Dendritic cell treated with granulocyte-macrophage colony-stimulating factor and Interleukin-4, amounts not matched to agents 40 ng/mL and 50 ng/mL, for 4 days (primary cell): ENCODE measurements around the gene STOML3.

Source experiments
- H3K27ac Mint-ChIP-seq: one replicate; pipeline ENCODE4 v1.8.0; 2022; ENCODE audit warnings: mild to moderate bottlenecking, mixed read lengths
- H3K27me3 Mint-ChIP-seq: one replicate; pipeline ENCODE4 v1.8.0; 2022; ENCODE audit warnings: mild to moderate bottlenecking, mixed read lengths
- H3K36me3 Mint-ChIP-seq: one replicate; pipeline ENCODE4 v1.8.0; 2022; ENCODE audit warnings: low read depth, mixed read lengths
- H3K4me1 Mint-ChIP-seq: one replicate; pipeline ENCODE4 v1.8.0; 2022; ENCODE audit warnings: low read depth, mixed read lengths
- H3K4me3 Mint-ChIP-seq: one replicate; pipeline ENCODE4 v1.8.0; 2022; ENCODE audit warnings: mild to moderate bottlenecking, moderate library complexity, mixed read lengths
- H3K9me3 Mint-ChIP-seq: one replicate; pipeline ENCODE4 v1.8.0; 2022; ENCODE audit warnings: mixed read lengths
- intact Hi-C: fragments of 100-400 bp; cut with micrococcal nuclease; formaldehyde crosslinking; loops from one replicate; pipeline ENCODE4 v1.15.0; 2022

The STOML3 gene

DNA sequence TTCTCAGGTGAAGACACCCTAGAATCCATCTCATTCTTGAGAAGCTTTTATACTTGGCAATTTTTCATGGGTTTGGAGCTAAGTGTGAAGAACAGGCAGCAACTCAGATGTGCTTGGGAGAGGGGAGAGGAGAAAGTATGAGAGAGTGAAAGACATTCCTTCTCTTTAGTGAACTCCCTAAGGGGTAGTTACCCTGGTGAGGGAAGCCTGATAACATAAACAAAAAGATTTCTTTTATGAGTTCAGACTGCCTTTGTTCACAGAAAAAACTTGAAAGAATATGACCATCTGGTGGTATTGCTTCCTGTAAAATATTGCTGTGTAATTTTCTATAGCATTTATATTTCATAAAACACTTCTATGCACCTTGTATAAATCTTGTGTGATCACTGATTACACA, at the start of gene STOML3:
Gene STOML3, minus strand, starts transcription at position 139 of the 400 bp plus-strand sequence. Its CDS starts 110 bp downstream, at position 29.
- H3K27me3 Mint-ChIP-seq, result no peaks in the 10 kb centered on the region
- no peaks in the 10 kb centered on the region for H3K4me1 Mint-ChIP-seq
- intact Hi-C loops, result no loop called here
- H3K27ac Mint-ChIP-seq, result no peak within 1 kb of the TSS
- H3K4me3 Mint-ChIP-seq, result no peak within 1 kb of the TSS
- no peaks in the 10 kb centered on the region for H3K36me3 Mint-ChIP-seq
- H3K9me3 Mint-ChIP-seq, result no peaks in the 10 kb centered on the region

GRCh38 chr13:39040206-39040605, 49.6 kb upstream of the STOML3 start:
- Mint-ChIP-seq H3K9me3 (no peaks in the 10 kb centered on the region), H3K36me3 (peaks cover 48% of the 10 kb centered on the region), H3K27ac (peak overlapping the region; percentile 99), H3K4me3 (peak overlapping the region; percentile 90), H3K27me3 (no peaks in the 10 kb centered on the region), H3K4me1 (peaks cover 37% of the 10 kb centered on the region)
- intact Hi-C loops, result no loop called here

DNA sequence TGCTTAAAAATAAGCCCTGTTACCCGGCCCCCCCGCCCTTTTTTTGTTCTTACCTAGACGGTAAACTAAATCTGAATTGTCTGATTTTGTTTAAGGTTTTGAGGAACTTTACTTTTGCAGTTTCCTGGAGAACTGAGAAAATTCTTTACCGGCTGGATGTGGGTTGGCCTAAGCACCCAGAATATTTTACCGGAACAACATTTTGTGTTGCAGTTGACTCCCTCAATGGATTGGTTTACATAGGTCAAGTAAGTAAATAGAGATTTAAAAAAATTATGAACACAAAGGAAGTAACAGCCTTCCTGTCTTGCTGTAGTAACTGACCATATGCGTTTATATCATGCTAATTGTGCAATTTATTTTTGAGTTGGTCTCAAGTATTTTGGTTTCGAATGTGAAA, 48.4 kb upstream of the STOML3 start:
- Mint-ChIP-seq H3K27me3 (no peaks in the 10 kb centered on the region), H3K27ac (peak overlapping the region; percentile 99), H3K4me1 (peaks cover 45% of the 10 kb centered on the region), H3K9me3 (no peaks in the 10 kb centered on the region), H3K4me3 (peak overlapping the region; percentile 90), H3K36me3 (peaks cover 39% of the 10 kb centered on the region)
- intact Hi-C loops, result loop anchor here (10.0 kb wide), 1 partner anchor 694 kb away; the partner anchor contains the start of gene UFM1

- intact Hi-C loops, result loop anchor here (10.0 kb wide), 1 partner anchor 694 kb away; the partner anchor contains the start of gene UFM1
Observed at GRCh38 chr13:39038569-39039030, 48.0 kb upstream of the STOML3 start.

DNA sequence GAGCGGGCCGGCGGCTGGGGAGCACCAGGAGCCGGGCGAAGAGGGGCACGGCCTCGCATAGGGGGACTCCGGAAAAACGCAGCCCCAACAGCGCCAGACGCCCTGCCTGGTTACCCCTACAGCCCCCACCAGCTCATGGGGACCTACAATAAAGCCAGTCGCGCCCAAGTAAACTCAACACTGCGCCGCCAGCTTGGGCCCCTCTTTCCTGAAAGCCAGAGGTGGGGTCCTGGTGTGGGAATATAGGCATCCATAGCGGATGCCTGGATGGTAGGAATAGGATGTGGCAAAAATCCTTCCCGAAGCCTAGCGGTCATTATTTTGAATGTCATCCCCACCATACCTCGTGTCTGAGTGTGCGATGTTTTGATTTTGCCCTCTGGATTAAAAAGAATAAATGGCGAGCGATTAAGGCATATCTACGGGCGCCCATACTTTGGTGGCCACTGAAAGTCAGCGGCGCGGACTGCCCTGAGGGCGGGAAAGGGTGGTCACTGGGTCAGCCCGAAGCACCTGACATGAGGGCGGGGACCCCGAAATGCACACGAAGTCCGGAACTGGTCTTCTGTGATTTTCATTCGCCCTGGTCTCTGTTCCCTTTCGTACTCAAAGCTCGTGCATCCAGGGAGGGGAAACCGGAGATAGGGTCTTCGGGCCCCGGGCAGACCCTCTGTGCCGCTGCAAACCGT, 47.4 kb upstream of the STOML3 start, which contains the start of the genes NHLRC3 and PROSER1:
Gene NHLRC3, plus strand, starts transcription at position 577 of the 689 bp plus-strand sequence. CDS start 184 bp downstream, outside the sequence.
Gene PROSER1, minus strand, starts transcription at position 210 of the 689 bp plus-strand sequence. CDS start 847 bp downstream, outside the sequence.
- Mint-ChIP-seq H3K27ac (peak within 1 kb of the TSS; percentile 99), H3K27me3 (no peaks in the 10 kb centered on the region), H3K9me3 (no peaks in the 10 kb centered on the region), H3K36me3 (peaks cover 32% of the 10 kb centered on the region), H3K4me1 (peaks cover 46% of the 10 kb centered on the region), H3K4me3 (peak within 1 kb of the TSS; percentile 90)
- intact Hi-C loops, result loop anchor here (10.0 kb wide), 1 partner anchor 693 kb away; the partner anchor contains the start of gene UFM1

More at GRCh38 chr13:39038569-39039030, 48.0 kb upstream of the STOML3 start:
- Mint-ChIP-seq H3K27ac (peak overlapping the region; percentile 99), H3K4me3 (peak overlapping the region; percentile 90), H3K4me1 (peaks cover 46% of the 10 kb centered on the region), H3K9me3 (no peaks in the 10 kb centered on the region), H3K27me3 (no peaks in the 10 kb centered on the region), H3K36me3 (peaks cover 38% of the 10 kb centered on the region)

- Mint-ChIP-seq H3K4me3 (peak overlapping the region; percentile 90), H3K9me3 (no peaks in the 10 kb centered on the region), H3K27me3 (no peaks in the 10 kb centered on the region), H3K4me1 (peaks cover 41% of the 10 kb centered on the region), H3K36me3 (peaks cover 26% of the 10 kb centered on the region), H3K27ac (peak overlapping the region; percentile 99)
- intact Hi-C loops, result loop anchor here (10.0 kb wide), 1 partner anchor 693 kb away; the partner anchor contains the start of gene UFM1
Observed at GRCh38 chr13:39037410-39037879, 46.8 kb upstream of the STOML3 start.

DNA sequence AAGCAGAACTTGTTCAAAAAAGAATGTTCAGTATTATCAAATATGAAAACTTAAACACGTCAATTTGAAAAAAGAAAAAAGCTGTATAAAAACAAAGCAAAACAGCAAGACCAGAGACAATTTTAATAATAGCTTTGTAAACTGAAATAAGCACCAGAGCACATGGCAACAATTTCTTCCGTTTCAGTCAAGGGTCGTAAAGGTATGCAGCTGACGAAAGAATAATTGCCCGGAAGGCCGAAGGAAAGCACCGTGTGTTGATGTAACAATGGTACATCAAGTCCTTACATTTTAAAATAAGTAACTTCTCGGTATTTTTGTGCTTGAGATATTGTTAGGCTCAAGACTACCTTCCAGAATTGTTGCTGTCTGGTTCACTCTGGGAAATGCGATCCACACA, 45.6 kb upstream of the STOML3 start:
- no peaks in the 10 kb centered on the region for H3K27me3 Mint-ChIP-seq
- H3K9me3 Mint-ChIP-seq, result no peaks in the 10 kb centered on the region
- peaks cover 41% of the 10 kb centered on the region for H3K4me1 Mint-ChIP-seq
- H3K4me3 Mint-ChIP-seq, result peak overlapping the region; percentile 90
- intact Hi-C loops, result loop anchor here (10.0 kb wide), 1 partner anchor 691 kb away; the partner anchor contains the start of gene UFM1
- H3K36me3 Mint-ChIP-seq, result peaks cover 26% of the 10 kb centered on the region
- no peak overlapping the region for H3K27ac Mint-ChIP-seq

DNA sequence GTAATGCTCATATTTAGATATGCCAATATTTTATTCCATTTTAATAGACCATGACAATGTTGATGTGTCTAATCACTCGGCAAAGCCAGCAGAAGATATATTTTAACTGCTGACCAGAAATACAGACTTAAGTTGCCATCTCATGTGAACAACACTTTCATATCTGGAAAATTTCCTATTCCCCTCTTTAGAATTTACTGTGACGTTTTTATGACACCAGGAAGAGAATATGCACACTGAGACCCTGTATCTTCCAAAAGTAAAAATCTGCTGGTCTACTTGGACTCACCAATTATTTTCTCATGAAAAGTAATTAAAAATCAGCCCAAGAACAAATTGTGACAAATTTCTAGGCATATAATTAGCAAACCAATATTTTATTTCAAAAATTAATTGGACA, 45.2 kb upstream of the STOML3 start:
- no peaks in the 10 kb centered on the region for H3K9me3 Mint-ChIP-seq
- peak overlapping the region; percentile 90 for H3K4me3 Mint-ChIP-seq
- peaks cover 24% of the 10 kb centered on the region for H3K36me3 Mint-ChIP-seq
- H3K27ac Mint-ChIP-seq, result no peak overlapping the region
- H3K27me3 Mint-ChIP-seq, result no peaks in the 10 kb centered on the region
- intact Hi-C loops, result loop anchor here (10.0 kb wide), 1 partner anchor 691 kb away; the partner anchor contains the start of gene UFM1
- H3K4me1 Mint-ChIP-seq, result peaks cover 38% of the 10 kb centered on the region

- H3K4me3 Mint-ChIP-seq, result peak overlapping the region; percentile 90
- no peak overlapping the region for H3K27ac Mint-ChIP-seq
- peaks cover 36% of the 10 kb centered on the region for H3K4me1 Mint-ChIP-seq
- H3K9me3 Mint-ChIP-seq, result no peaks in the 10 kb centered on the region
- H3K36me3 Mint-ChIP-seq, result peaks cover 25% of the 10 kb centered on the region
- no peaks in the 10 kb centered on the region for H3K27me3 Mint-ChIP-seq
- intact Hi-C loops, result loop anchor here (10.0 kb wide), 1 partner anchor 690 kb away; the partner anchor contains the start of gene UFM1
Observed at GRCh38 chr13:39035204-39035603, 44.6 kb upstream of the STOML3 start.

GRCh38 chr13:39034085-39034484, 43.5 kb upstream of the STOML3 start:
- Mint-ChIP-seq H3K27me3 (no peaks in the 10 kb centered on the region), H3K27ac (no peak overlapping the region), H3K36me3 (peaks cover 25% of the 10 kb centered on the region), H3K9me3 (no peaks in the 10 kb centered on the region), H3K4me3 (no peak overlapping the region), H3K4me1 (peaks cover 36% of the 10 kb centered on the region)
- intact Hi-C loops, result loop anchor here (10.0 kb wide), 1 partner anchor 689 kb away; the partner anchor contains the start of gene UFM1

- intact Hi-C loops, result loop anchor here (10.0 kb wide), 1 partner anchor 687 kb away; the partner anchor contains the start of gene UFM1
- Mint-ChIP-seq H3K27ac (no peak overlapping the region), H3K9me3 (no peaks in the 10 kb centered on the region), H3K4me1 (peaks cover 36% of the 10 kb centered on the region), H3K4me3 (no peak overlapping the region), H3K36me3 (peaks cover 34% of the 10 kb centered on the region), H3K27me3 (no peaks in the 10 kb centered on the region)
Observed at GRCh38 chr13:39032150-39032549, 41.5 kb upstream of the STOML3 start.

DNA sequence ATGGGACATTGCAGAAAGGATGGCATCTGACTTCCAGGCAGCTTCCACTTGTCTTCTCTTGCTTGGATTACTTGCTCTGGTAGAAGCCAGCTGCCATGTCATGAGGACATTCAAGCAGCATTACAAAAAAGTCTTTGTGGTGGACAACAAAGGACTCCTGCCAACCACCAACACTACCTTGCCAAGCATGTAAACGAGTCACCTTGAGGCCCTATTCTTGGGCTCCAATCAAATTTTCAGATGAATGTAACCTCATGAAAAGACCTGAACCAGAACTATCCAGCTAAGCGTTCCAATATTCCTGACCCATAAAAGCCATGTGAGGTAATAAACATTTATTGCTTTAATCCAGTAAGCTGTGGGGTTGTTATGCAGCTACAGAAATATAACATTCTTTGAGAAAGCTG, 34.8 kb upstream of the STOML3 start:
- Mint-ChIP-seq H3K9me3 (no peaks in the 10 kb centered on the region), H3K4me1 (no peaks in the 10 kb centered on the region), H3K4me3 (no peak overlapping the region), H3K27ac (no peak overlapping the region), H3K36me3 (peaks cover 77% of the 10 kb centered on the region), H3K27me3 (no peaks in the 10 kb centered on the region)
- intact Hi-C loops, result loop anchor here (10.0 kb wide), 1 partner anchor 1991 kb away; no protein-coding TSS in a partner anchor

DNA sequence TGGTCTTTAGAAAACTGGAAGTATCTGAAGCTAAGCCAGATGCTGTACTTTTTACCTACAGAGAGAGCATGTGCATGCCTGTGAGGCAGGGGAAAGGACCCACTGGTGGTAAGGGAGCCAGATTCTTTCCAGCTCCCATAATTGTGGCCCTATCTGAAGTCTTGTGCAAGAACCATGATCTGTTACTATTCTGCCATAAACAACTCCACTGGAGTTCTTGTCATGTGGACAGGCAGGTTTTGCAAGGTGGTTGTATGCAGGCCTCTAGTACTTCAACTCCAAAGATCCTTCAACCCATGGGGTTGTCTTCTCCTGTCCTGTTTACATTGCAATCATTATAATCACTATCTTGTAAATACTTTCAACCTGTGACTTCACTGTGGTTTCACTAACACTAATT, 33.1 kb upstream of the STOML3 start:
- no peak overlapping the region for H3K27ac Mint-ChIP-seq

DNA sequence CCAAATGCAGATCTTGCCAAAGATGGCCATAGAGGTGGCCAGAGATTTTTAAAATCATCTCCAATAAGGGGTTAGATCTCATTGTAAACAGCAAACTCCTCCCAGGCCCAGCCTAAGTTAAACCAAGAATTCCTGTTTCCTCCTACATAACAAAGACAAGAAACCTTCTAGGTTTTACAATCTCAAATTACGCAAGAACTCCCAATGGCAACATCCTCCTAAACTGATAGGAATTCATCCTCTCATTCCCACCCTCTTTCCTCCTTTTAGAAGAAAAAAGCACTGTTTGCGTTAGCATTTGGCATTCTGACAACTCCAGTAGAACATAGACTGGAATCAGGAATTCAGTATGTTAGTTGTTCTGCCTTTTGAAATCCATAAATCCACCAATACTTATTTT, 32.7 kb upstream of the STOML3 start:
- H3K36me3 Mint-ChIP-seq, result peaks cover 90% of the 10 kb centered on the region
- H3K27ac Mint-ChIP-seq, result no peak overlapping the region
- no peaks in the 10 kb centered on the region for H3K9me3 Mint-ChIP-seq
- no peak overlapping the region for H3K4me3 Mint-ChIP-seq
- intact Hi-C loops, result loop anchor here (10.0 kb wide), 1 partner anchor 1989 kb away; no protein-coding TSS in a partner anchor
- no peaks in the 10 kb centered on the region for H3K27me3 Mint-ChIP-seq
- H3K4me1 Mint-ChIP-seq, result no peaks in the 10 kb centered on the region

More for the DNA sequence above, 33.1 kb upstream of the STOML3 start:
- H3K27me3 Mint-ChIP-seq, result no peaks in the 10 kb centered on the region
- H3K36me3 Mint-ChIP-seq, result peaks cover 90% of the 10 kb centered on the region
- H3K4me1 Mint-ChIP-seq, result no peaks in the 10 kb centered on the region
- H3K9me3 Mint-ChIP-seq, result no peaks in the 10 kb centered on the region
- H3K4me3 Mint-ChIP-seq, result no peak overlapping the region
- intact Hi-C loops, result loop anchor here (10.0 kb wide), 1 partner anchor 1989 kb away; no protein-coding TSS in a partner anchor
